HG03571 (cell line): ENCODE measurements around the gene COL4A2.

Experiments
- ATAC-seq: cut with Tn5 transposase; IDR thresholded peaks from one replicate; pipeline ENCODE4 v1.9.1; 2021; ENCODE audit not compliant: unreplicated experiment

COL4A2 gene

DNA sequence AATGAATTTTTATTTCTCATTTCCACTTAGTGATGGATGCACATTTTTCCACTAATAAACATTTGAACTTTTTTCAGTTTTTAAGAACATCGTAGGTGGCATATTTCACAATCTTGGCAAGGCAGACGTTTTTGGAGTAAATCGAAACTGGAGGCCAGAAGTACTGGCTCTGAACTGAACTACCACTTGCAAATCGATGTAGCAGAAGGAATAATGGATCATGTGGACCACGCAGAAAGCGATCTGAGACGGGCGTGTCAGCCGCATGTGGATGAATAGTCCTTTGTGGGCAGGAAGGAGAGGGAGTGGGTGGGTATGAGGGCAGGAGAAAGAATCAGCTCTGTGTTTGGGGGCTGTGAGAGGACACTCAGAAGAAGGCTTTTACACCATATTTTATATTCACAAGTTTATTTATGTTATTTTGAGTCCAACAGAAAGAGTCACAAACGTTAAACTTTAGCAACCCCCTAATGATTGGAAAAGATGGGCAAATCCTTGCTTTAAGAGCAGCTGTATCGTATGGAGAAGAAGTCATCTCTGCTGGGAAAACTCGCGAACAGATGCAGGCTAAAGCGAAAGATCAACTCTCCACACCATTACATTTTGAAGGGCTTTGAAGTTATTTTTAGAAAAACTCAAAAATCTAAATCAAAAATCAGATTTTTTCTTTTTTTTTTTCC lies 90.5 kb downstream of the COL4A2 start:
- ATAC-seq, result no peak

DNA sequence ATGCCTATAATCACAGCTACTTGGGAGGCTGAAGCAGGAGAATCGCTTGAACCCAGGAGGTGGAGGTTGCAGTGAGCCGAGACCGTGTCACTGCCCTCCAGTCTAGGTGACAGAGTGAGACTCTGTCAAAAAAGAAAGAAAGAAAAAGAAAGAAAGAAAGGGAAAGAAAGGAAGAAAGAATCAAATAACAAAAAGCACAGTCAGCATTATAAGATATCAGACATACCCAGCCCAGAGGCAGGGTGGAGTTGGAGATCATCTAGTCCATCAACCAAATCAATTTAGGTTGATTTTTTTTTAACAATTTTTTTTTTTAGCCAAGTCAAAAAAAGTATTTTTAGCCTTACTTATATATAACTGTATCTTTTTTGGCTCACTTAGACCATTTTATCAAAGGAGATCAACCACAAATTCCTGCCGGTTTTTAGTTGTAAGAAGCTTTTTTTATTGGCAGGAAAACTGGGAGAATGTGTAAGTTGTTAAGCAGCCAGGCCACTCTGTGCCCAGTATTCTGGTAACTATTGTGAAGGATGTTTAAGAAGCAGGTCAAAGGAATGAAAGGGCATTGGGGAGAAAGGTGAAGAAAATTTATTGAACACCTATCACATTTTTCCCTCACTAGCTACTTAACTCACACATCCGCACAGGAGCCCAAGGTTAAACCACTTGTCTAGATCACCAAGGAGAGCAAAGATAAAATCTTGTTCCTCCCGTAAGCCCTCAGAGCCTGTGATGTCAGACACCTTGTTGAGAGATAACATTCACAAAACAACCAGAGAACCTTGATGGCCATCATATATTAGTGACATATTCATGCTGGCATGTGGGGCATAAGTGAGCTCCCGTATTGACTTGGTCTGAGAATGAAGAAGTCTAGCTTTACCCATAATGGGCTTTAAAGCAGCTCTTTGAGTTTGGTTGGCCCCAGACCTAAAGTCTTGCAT lies 91.8 kb downstream of the COL4A2 start:
- ATAC-seq, result no peak

DNA sequence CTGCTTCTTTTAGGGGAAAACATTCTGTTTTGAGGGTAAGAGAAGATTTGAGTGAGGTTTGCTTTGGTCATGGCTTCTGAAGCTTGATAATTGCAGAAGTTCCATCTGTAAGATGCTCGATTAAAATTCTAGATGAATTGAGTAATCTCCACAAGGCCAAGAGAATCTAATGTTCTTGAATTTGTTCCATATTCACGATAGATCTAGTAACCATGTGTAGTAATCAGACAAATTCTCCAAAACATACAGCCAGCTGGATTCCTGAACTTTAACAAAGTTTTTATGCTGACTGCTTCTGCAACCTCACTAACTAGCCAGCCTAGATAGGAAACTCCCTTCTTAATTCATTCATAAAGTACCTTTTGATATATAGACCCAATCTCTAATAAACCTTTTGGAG lies 92.7 kb downstream of the COL4A2 start:
- ATAC-seq, result no peak

DNA sequence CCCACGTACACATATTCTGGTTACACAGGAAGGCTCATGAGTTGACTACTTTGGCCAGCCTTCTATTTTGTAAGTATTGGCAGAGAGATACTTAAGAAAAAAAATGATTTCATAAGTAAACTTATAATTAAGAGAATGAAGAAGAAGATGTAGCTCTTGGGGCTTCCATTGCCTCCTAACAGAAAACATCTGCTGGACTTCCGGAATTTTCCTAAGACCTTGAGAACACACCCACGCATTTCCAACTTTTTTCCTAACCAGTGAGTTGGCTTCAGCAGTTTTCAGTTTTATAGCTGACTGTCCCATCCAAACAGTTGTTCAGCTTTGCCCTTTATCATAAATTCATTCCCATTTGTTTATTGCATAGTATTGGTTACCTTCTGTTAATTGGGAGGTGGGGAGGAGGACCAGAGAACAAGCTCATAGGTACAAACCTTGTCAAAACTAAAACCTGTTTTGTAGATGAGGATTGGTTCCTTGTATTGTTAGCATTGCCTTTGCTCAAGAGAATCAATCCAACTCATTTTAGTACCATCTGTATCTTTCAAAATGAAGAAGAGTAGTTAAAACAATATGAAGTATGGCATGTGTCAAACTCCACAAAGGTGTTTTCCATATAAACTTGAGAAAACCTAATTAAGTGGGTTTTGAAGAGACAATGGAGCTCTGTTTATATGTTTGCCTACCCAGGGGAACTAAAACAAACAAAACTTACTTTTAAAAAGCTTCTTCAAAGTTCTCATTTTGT lies 93.9 kb downstream of the COL4A2 start:
- no peak for ATAC-seq

DNA sequence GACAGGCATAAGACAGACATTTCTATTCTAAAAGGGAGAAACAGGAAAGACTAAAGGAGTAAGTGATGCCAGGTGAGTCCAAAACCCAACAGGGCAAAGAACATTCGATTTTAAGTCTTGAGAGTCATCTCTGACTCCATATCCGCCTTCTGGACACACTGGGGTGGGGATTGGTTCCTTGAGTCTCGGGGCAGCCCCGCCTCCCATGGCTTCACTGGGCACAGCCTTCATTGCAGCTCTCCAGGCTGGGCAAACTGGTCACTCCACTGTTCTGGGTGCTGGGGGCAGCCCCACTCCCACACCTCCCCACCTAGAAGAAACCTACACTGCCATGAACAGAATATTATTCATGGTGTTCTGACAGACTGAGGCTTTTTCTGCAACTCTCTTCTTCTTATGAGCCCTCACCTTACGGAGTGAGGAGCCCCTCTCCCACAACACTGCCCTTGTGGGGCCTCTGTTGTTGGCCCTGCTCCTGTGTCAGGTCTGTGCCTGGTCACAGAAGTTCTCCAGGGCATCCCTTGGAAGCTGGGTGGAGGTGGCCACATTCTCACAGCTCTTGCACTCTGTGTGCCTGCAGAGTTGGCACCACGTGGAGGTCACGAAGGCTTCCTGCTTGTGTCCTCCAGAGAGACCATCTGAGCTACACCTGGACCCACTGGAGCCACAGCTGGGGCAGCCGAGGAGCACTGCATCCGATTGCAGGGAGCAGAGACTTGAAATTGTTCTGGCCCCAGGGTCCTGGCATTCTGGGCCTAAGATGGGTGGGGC lies 95.4 kb downstream of the COL4A2 start:
- ATAC-seq, result no peak

DNA sequence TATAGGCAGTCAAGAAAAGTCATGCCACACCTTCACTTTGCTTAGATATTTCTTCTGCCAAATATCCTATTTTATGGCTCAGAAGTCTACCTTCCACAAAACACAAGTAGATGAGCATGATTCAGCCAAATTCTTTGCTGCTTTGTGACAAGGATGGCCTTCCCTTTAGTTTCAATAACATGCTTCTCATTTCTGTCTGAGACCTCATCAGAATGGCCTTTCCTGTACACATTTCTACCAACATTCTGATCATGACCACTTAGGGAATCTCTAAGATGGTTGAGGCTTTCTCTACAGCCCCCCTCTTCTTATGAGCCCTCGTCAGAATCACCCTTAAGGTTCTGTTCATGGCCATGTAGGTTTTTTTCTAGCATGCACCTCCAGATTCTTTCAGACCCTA lies 96.2 kb downstream of the COL4A2 start:
- no peak for ATAC-seq

DNA sequence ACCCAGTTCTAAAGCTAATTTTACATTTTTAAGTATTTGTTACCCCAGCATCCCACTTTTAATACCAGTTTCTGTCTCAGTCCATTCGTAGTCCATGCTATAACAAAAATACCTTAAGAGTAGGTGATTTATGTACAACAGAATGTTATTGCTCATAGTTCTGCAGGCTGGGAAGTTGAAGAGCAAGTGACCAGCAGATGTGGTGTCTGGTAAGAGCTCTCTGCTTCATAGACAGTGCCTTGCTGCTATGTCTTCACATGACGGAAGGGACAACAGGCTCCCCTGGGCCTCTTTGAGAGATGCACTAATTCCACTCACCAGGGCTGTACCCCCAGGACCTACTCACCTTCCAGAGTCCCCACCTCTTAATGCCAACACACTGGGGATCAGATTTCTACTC lies 96.6 kb downstream of the COL4A2 start:
- ATAC-seq, result no peak

DNA sequence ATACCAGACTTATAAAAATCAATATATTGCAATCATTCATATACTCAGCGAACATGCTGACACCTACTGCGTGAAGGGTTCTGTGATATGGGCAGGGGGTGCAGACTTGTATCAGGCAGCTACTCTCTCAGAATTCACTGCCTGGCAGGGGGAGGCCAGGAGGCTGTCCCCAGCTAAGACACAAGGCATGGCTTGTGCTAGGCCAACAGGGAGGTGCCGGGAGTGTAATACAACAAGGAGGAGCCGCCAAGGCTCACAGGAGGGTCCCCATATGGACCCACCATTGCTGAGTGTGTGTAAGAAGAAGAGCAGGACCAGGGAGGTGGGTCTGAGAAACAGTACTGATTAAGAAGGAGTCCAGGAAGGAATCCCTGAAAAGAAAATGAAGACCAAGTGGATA lies 97.2 kb downstream of the COL4A2 start:
- no peak for ATAC-seq

DNA sequence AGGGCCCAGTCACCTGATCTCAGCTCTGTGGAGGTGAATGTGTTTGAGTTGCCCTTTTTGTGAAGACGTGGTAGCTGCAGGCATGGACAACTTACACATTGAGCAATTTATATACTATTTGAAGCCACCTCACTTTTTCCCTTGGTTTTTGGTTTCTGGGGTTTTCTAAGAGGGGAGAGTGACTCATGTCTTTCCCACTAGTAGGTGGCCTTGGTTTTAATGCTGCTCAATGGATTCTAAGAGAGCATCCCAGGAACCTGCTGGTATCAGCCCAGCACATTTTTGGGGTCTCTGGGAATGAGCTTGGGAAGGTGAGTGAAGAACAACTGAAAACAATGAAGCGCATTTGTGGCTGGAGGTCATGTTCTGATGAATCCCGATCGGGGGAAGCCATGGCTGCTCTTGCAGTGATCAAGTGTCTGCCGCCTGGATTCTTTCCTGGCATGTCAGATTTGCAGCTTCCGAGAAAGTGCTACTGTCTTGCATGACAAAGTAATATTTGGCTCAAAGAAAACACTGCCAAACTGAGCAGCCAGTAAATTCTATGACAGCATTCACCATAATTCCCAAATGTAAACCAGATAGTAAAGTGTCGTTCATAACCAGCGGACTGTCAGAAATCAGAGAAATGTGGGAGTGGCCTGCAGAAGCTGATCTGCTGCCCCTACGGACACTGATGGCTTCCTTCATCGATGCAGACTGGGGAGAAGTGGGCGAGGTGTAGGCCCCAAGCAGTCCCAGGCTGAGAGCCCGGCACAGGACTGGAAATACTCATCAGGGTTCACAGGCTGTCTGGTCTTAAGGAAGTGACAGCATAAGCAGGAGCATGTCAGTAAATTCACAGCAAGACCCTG lies 98.7 kb downstream of the COL4A2 start:
- ATAC-seq, result no peak

DNA sequence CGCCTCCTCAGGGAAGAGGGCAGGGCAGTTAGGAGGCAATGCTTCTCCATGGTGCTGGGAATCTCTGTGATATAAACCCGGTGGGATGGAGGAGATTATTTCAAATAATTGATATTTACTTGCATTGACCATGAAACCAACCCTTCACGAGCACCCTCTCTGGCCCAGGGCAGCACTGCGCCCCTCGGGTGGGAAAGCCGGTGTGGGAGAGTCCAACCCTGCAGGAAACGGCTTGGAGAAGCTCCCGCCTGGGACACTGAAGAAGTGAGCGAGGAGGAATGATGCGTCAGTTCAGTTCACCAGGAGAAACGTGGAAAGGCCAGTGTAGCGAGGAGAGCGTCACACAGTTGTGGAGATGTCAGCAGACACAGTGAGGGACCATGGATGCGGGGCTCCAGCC lies 99.9 kb downstream of the COL4A2 start:
- ATAC-seq, result no peak

DNA sequence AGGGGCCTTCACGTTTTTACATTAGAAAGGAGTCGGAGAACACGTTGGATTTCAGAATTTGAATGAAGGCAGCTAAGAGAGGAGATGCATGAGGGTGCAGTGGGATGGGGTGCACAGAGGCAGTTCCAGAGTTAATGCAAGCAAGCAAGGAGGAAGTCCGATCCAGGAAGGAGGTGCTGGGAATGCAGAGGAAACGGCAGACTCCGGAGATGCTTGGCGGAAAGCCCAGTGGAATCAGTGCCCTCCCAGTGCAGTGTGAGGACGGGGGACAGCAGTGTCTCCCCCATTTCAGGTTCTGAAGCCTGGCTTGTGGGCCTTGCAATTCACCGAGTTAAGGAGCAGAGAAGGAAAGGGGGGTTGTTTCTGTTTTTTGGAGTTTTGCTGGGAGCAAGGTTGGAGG lies 100.4 kb downstream of the COL4A2 start:
- ATAC-seq, result no peak

DNA sequence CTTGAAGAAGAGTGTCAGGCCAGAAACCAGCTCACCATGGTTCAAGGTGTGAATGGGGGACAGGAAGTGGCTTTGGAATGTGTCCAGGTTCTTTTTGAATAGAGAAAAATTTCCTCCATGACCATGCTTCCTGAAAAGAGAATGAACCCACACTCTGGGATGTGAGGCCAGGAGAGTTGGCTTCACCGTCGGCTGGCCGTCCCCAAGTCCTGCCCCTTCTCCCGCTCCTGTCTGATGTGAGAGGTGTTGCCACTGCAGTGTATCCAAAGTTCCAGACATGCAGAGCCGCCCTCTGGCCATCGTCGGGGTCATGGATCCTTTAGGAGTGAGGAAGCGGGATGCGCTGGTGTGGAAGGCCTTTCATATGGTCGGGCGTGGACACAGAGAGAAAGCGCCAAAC lies 101.2 kb downstream of the COL4A2 start:
- ATAC-seq, result no peak

DNA sequence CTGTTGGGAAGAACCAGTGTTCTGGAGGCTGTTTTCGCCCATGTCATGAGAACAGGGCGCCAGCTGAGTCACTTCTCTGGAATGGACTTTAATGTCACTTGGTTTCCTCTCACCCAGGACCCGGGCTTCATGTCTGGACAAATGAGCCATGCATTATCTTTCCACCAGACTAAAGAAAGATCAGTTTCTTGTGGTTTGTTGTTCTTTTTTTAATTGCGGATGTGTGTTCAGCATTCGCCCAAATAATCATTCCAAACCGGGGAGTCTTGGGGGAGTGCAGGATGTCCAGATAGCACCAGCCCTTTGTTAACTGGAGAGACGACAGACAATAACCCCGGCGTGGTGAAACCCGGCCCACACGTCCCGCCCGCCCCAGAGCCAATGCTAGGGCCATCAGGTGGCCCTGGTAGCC lies 102.5 kb downstream of the COL4A2 start:
- ATAC-seq, result no peak

DNA sequence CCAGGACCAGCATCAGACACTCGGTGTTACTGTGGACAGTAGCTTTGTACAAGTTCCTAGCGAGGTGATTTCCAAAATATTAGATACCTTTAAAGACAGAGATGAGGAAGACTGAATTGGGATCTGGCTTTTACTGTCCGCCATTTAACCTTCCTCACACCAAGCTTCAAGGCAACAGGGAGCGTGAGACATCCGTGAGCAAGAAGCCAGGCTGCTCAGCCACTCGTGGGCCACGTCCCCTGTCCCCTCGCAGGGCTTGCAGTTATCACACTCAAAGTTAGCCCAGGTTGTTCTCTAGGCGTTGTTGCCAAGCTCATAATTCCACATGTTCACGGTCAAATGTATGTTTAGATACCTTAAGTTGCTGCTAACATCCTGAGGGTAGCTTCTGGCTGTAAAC lies 102.9 kb downstream of the COL4A2 start:
- ATAC-seq, result no peak

DNA sequence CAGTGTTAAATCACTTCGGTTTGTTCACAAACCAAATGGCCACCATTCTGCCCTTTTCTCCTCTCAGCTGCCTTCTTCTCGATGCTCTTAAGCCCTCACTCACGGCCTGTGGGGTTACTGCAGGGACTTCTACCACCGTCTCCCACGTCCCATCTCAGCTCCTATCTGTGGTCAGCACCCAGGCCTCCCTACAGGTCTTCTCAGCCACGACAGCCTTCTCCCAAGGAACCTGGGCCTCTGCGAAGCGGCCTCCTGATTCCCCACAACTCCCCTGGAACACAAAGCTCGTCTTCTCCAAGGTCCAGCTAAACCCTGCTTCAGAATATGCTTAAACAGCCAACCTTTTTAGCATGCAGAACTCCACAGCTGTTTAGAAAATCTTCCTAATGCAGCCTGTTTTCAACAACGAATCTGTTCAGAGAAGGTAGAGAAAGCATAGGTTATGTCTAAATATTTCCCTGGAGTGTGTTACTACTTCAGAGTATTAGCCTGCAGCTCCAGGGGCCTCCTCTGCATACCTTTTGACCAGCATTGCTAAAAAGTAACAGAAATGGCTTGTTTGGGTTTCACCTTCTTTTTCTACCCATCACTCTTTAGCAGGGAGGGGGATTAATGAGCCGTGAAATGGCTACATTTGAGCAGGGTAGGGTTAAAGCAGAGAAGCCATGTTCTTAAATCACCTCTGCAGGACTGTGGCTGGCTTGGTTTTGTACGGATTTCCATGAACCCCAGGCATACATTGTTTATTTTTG lies 104.0 kb downstream of the COL4A2 start:
- ATAC-seq, result no peak

DNA sequence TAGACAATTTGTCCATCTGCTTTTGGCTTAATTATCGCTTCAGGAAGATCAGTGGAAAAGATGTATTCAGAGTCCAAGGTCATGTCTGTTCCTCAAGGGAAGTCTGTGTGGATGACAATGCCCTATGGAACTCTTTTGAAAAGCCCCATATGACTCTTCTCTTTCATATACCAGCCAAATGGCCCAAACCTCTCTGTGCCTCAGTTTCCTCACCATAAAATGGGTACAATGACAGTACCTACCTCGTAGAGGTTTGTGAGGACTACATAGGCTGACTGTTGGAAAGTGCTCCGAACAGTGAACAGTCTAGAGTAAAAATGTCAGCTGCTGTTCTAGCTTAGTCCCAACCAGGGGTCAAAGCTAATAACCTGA lies 104.6 kb downstream of the COL4A2 start:
- no peak for ATAC-seq

DNA sequence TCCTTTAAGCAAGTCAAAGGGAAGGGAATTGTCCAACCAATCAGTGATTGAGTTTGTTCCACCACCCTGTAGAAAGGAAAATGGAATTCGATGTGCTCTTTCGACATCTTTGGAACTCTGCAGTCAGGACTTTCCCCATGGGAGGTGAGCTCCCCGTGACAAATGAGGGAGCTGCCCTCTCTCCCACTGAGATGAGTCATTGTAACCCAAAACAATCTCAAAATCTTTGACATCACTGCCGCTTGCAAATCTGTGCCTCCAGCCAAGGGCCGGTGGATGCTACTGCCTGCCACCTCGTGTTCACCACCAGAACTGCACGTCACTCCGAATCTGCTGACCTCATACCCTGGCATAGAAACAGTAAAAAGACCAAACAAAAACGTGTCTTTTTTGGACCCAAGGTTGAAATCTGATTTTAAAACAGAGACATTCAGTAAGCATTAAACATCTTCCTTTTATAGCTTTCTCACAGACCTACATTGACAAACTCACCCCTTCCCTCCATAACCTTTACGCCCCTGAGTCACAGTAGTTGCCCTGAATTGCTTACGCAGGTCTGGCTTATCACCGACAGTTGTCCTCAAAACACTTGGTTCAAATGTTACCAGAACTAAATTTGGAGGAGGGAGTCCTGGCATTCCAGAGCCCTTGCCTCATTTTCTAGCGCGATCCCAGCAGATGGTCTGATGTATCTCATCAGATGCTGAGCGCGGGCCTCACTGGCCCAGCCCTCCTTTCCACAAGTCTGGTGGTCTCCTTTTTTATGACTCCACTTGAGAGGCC lies 105.2 kb downstream of the COL4A2 start:
- peak; percentile 93 for ATAC-seq

DNA sequence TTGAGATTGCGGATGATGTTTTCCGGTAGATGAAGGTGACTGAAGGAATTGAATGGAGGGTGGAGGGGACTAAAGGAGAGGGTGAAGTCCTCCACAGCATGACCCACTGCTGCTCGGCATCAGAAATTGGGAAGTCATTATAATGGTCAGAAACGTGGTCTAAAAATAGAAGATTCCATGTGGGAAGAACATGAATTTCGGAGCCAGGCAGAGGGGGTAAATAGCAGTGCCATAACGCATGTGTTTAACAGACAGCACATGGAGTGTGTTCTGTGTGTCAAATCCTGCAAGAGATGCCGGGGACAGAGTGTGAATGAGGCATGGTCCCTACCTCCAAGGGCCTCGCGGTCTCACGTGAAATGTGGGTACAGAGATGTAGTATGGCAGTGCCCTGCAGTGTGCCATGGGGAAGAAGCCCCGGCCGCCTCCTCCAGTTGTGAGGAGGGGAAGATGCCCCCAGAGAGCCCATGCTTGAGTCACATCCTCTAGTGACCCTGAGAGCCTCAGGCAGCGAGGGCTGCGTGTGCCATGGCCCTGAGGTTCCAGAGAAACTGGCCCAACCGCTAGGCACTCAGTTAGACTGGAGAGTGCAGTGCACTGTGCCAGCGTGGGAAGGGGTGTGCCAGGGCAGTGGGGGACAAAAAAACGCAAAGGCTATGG lies 106.1 kb downstream of the COL4A2 start:
- no peak for ATAC-seq
